ENCODE results near the gene IGSF6.

The IGSF6 gene

DNA sequence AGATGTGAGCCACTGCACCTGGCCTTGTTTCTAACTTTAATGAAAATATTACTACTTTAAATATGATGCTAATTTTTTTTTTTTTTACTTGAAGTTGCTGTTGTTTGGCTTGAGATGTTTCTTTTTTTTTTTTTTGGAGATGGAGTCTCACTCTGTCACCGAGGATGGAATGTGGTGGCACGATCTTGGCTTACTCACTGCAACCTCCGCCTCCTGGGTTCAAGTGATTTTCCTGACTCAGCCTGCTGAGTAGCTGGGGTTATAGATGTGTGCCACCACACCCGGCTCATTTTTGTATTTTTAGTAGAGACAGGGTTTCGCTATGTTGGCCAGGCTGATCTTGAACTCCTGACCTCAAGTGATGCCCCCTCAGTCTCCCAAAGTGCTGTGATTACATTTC lies 23.6 kb downstream of the IGSF6 start:
- peaks cover 14% of the 10 kb centered on the region for H3K9me3 ChIP-seq (ENCODE audit: control insufficient read depth, insufficient read depth, low read depth, low read length)
- no peaks in the 10 kb centered on the region for H3K27me3 ChIP-seq (ENCODE audit: control insufficient read depth, insufficient read depth, low read length)
- no peaks in the 10 kb centered on the region for H3K4me1 ChIP-seq (ENCODE audit: control insufficient read depth, insufficient read depth, low read length)
- H3K27ac ChIP-seq (ENCODE audit: low read depth, low read length): no peak overlapping the region
- no peak overlapping the region for H3K4me3 ChIP-seq (ENCODE audit: low read depth, low read length)
- peaks cover 40% of the 10 kb centered on the region for H3K36me3 ChIP-seq (ENCODE audit: control insufficient read depth, insufficient read depth, low read length)
- H3K9ac ChIP-seq (ENCODE audit: low read length): no peak overlapping the region

DNA sequence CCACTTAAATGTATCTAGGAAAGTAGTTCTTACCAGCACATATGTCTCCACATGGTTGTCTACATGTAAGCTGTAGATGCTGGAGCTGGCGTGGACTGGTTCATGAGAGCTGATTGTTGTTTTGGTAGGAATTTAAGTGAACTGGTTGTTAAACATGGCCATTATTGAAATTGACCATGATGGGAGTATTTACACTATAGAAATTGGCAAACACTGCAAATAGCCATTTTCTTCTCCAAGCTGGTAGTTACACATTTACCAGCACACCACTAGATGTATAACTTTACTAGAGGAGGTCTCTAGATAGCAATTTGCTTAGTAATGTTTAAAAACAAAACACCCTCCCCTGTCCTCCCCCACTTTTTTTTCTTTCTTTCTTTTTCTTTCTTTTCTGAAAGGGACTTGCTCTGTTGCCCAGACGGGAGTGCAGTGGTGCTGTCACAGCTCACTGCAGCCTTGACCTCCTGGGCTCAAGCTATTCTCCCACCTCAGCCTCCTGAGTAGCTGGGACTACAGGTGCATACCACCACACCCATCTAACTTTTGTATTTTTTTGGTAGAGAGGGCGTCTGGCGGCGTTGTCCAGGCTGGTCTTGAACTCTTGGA lies 24.2 kb downstream of the IGSF6 start:
- Histone ChIP-seq H3K4me1 (ENCODE audit: control insufficient read depth, insufficient read depth, low read length) (no peaks in the 10 kb centered on the region), H3K27ac (ENCODE audit: low read depth, low read length) (no peak overlapping the region), H3K27me3 (ENCODE audit: control insufficient read depth, insufficient read depth, low read length) (no peaks in the 10 kb centered on the region), H3K9ac (ENCODE audit: low read length) (no peak overlapping the region), H3K9me3 (ENCODE audit: control insufficient read depth, insufficient read depth, low read depth, low read length) (peaks cover 14% of the 10 kb centered on the region), H3K4me3 (ENCODE audit: low read depth, low read length) (no peak overlapping the region), H3K36me3 (ENCODE audit: control insufficient read depth, insufficient read depth, low read length) (peaks cover 40% of the 10 kb centered on the region)

DNA sequence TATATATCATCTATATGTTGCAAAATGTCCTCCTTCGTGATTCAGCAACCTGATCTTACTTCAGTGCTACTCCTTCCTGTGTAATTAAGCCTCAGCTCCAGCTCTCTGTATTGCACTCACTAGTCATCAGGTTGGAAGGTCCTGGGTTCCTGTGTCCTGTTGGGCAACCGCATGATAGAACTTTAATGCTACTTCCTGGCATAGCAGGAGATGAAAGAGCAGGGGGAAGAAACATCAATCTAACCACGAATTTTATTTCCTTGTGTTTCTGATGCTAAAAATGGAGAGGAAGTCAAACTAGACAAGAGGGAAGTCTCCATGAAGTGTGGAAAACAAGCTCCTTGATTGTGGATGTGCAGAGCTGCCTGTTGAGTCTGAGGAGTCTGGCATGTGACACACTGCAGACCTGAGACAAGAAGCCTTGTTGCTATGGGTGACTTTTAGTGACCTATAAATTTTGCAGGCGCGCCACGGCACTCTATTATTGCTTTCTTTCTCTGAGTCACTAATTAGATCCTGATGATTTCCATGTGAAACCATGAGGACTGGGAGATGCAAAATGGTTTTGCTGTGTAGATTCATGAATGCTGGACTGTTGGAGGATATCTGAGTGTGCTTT lies 25.6 kb downstream of the IGSF6 start:
- H3K9ac ChIP-seq (ENCODE audit: low read length): no peak overlapping the region
- no peaks in the 10 kb centered on the region for H3K4me1 ChIP-seq (ENCODE audit: control insufficient read depth, insufficient read depth, low read length)
- H3K9me3 ChIP-seq (ENCODE audit: control insufficient read depth, insufficient read depth, low read depth, low read length): peaks cover 14% of the 10 kb centered on the region
- no peak overlapping the region for H3K4me3 ChIP-seq (ENCODE audit: low read depth, low read length)
- H3K27ac ChIP-seq (ENCODE audit: low read depth, low read length): no peak overlapping the region
- H3K36me3 ChIP-seq (ENCODE audit: control insufficient read depth, insufficient read depth, low read length): peaks cover 45% of the 10 kb centered on the region
- no peaks in the 10 kb centered on the region for H3K27me3 ChIP-seq (ENCODE audit: control insufficient read depth, insufficient read depth, low read length)

DNA sequence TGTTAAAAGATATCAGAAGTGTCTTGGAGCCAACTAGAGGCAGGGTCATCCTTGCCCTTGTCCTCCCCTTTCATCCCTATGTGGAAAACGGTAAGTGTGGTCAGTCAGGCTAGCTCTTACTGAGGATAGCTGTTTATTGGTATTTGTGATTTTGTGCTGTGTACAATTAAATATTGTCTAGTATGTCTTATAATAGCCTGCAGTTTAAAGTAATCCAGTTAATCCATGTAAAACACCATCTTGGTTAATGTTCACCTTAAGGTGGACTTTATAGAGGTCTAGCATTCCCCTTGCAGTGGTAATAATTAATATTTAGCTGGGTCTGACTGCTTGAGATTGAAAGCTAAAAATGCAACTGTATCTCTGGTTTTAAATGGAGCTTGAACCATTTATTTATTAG lies 27.4 kb downstream of the IGSF6 start:
- Histone ChIP-seq H3K4me3 (ENCODE audit: low read depth, low read length) (no peak overlapping the region), H3K36me3 (ENCODE audit: control insufficient read depth, insufficient read depth, low read length) (peaks cover 45% of the 10 kb centered on the region), H3K27me3 (ENCODE audit: control insufficient read depth, insufficient read depth, low read length) (no peaks in the 10 kb centered on the region), H3K9ac (ENCODE audit: low read length) (no peak overlapping the region), H3K9me3 (ENCODE audit: control insufficient read depth, insufficient read depth, low read depth, low read length) (peaks cover 11% of the 10 kb centered on the region), H3K27ac (ENCODE audit: low read depth, low read length) (no peak overlapping the region), H3K4me1 (ENCODE audit: control insufficient read depth, insufficient read depth, low read length) (no peaks in the 10 kb centered on the region)

DNA sequence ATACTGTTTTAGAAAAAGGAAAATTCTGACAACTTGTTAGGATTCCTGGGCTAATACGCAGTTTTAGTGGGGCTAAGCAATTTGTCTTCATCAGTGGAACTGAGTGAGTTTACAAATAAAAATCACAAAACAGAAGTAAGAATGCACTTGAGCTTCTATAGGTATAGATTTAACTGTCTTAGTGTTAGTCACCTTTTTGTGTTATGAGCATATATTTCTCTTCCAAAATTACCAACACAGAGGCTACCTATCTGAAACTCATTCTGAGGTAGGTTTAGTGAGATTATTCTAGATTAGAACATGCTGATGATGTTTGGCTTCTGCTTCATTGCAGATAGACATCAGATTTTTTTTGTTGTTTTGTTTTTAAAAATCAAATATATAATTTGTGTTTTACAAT lies 29.9 kb downstream of the IGSF6 start:
- H3K4me1 ChIP-seq (ENCODE audit: control insufficient read depth, insufficient read depth, low read length): no peaks in the 10 kb centered on the region
- H3K27ac ChIP-seq (ENCODE audit: low read depth, low read length): no peak overlapping the region
- H3K9ac ChIP-seq (ENCODE audit: low read length): no peak overlapping the region
- peaks cover 28% of the 10 kb centered on the region for H3K36me3 ChIP-seq (ENCODE audit: control insufficient read depth, insufficient read depth, low read length)
- no peak overlapping the region for H3K4me3 ChIP-seq (ENCODE audit: low read depth, low read length)
- H3K27me3 ChIP-seq (ENCODE audit: control insufficient read depth, insufficient read depth, low read length): no peaks in the 10 kb centered on the region
- no peaks in the 10 kb centered on the region for H3K9me3 ChIP-seq (ENCODE audit: control insufficient read depth, insufficient read depth, low read depth, low read length)

DNA sequence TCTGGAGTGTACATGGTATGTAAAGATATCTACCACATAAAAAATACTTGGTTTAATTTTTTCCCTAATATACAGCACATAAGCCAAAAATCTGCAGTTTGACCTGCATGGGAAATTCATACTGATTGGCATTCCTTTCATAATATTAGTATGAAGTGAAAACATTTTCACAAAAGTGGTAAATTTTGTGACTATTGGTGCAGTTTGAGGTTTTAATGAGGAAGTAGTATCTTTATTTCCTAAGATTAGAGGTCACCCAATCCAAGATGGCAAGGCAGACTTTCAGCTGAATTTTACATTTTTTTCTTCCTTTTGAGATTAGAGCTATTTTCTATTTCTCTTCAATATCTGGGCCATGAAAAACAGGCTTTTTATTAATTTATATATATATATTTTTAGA lies 31.8 kb downstream of the IGSF6 start:
- H3K27me3 ChIP-seq (ENCODE audit: control insufficient read depth, insufficient read depth, low read length): no peaks in the 10 kb centered on the region
- H3K4me3 ChIP-seq (ENCODE audit: low read depth, low read length): no peak overlapping the region
- peaks cover 18% of the 10 kb centered on the region for H3K36me3 ChIP-seq (ENCODE audit: control insufficient read depth, insufficient read depth, low read length)
- H3K27ac ChIP-seq (ENCODE audit: low read depth, low read length): no peak overlapping the region
- no peak overlapping the region for H3K9ac ChIP-seq (ENCODE audit: low read length)
- no peaks in the 10 kb centered on the region for H3K4me1 ChIP-seq (ENCODE audit: control insufficient read depth, insufficient read depth, low read length)
- no peaks in the 10 kb centered on the region for H3K9me3 ChIP-seq (ENCODE audit: control insufficient read depth, insufficient read depth, low read depth, low read length)

DNA sequence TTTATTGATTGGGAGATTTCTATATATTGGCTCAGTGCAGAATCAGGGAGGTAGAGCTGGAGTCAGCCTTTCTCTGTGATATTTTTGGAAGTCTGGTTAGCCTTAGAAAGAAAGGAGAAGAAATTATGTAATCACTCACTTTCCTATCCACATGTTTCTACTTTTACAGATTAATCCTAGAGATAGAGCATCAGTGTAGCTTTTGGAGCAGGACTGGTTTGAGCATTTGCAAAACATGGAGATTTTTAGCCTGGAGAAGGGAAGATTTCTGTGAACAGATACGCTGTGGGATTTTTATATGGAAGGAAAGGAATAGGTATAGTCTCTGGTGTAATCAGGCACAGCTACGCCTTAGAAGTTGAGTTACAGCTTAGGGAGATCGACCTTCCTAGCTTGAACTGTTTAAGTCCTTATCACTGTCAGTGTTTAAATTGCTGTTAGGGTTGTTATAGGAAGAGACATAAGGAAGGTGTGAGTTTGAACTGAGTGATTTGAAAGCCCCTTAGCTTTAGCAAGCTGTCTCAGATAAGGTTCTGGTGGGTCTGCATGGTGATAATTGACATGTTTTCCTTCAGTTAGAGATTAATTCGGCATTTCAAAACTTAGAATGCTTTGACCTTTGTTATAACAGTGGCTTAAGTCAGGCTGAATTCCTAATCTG lies 32.5 kb downstream of the IGSF6 start:
- no peaks in the 10 kb centered on the region for H3K9me3 ChIP-seq (ENCODE audit: control insufficient read depth, insufficient read depth, low read depth, low read length)
- H3K4me1 ChIP-seq (ENCODE audit: control insufficient read depth, insufficient read depth, low read length): no peaks in the 10 kb centered on the region
- no peak overlapping the region for H3K27ac ChIP-seq (ENCODE audit: low read depth, low read length)
- no peak overlapping the region for H3K9ac ChIP-seq (ENCODE audit: low read length)
- no peaks in the 10 kb centered on the region for H3K27me3 ChIP-seq (ENCODE audit: control insufficient read depth, insufficient read depth, low read length)
- peaks cover 12% of the 10 kb centered on the region for H3K36me3 ChIP-seq (ENCODE audit: control insufficient read depth, insufficient read depth, low read length)
- no peak overlapping the region for H3K4me3 ChIP-seq (ENCODE audit: low read depth, low read length)

DNA sequence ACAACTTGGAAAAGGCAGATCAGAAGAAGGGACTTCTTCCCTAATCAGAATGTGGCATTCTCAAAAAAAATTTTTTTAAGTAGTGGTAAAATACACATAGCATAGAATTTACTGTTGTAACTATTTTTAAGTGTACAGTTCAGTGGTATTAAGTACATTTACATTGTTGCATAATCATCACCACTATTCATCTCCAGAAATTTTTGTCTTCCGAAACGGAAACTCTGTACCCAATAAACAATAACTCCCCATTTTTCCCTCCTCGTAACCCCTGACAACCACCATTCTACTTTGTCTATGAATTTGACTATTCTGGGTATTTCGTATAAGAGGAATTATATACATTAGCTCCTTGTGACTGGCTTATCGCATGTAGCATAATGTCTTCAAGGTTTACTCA lies 34.1 kb downstream of the IGSF6 start:
- Histone ChIP-seq H3K4me3 (ENCODE audit: low read depth, low read length) (no peak overlapping the region), H3K27me3 (ENCODE audit: control insufficient read depth, insufficient read depth, low read length) (no peaks in the 10 kb centered on the region), H3K9ac (ENCODE audit: low read length) (no peak overlapping the region), H3K4me1 (ENCODE audit: control insufficient read depth, insufficient read depth, low read length) (no peaks in the 10 kb centered on the region), H3K27ac (ENCODE audit: low read depth, low read length) (no peak overlapping the region), H3K9me3 (ENCODE audit: control insufficient read depth, insufficient read depth, low read depth, low read length) (no peaks in the 10 kb centered on the region), H3K36me3 (ENCODE audit: control insufficient read depth, insufficient read depth, low read length) (peaks cover 8% of the 10 kb centered on the region; the same call in 1 of the 2 replicates)

DNA sequence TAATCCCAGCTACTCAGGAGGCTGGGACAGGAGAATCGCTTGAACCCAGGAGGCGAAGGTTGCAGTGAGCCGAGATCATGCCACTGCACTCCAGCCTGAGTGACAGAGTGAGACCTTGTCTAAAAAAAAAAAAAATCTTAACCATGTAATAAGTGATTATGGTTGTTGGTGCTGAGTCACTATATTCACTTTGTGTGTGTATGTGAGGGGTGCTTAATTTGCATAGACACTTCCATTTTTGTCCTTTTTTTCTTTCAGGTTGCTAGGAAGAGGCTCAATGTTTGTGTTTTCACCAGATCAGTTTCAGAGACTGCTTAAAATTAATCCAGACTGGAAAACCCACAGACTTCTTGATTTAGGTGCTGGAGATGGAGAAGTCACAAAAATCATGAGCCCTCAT lies 34.8 kb downstream of the IGSF6 start:
- no peaks in the 10 kb centered on the region for H3K9me3 ChIP-seq (ENCODE audit: control insufficient read depth, insufficient read depth, low read depth, low read length)
- H3K27ac ChIP-seq (ENCODE audit: low read depth, low read length): no peak overlapping the region
- peaks cover 6% of the 10 kb centered on the region; the same call in 1 of the 2 replicates for H3K36me3 ChIP-seq (ENCODE audit: control insufficient read depth, insufficient read depth, low read length)
- no peak overlapping the region for H3K4me3 ChIP-seq (ENCODE audit: low read depth, low read length)
- H3K27me3 ChIP-seq (ENCODE audit: control insufficient read depth, insufficient read depth, low read length): no peaks in the 10 kb centered on the region
- H3K4me1 ChIP-seq (ENCODE audit: control insufficient read depth, insufficient read depth, low read length): no peaks in the 10 kb centered on the region
- no peak overlapping the region for H3K9ac ChIP-seq (ENCODE audit: low read length)

DNA sequence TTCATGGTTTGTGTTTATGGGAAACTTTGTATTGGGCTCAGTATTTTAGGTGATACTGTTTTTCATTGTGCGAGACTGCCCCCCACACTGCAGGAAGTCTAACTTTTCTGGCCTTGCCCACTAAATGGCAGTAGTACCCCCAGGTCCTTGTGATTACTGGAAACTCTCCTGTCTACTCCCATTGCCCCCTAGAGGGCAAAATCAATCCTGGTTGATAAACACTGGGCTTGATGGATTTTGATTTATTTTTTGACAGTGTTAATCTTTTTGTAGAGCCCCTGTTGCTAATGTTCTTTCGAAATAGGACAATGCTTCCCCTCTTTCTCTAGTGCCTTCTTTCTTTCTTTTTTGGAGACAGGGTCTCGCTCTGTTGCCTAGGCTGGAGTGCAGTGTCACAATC lies 37.5 kb downstream of the IGSF6 start:
- Histone ChIP-seq H3K9ac (ENCODE audit: low read length) (no peak overlapping the region), H3K27ac (ENCODE audit: low read depth, low read length) (no peak overlapping the region), H3K4me1 (ENCODE audit: control insufficient read depth, insufficient read depth, low read length) (peaks cover 23% of the 10 kb centered on the region), H3K36me3 (ENCODE audit: control insufficient read depth, insufficient read depth, low read length) (peaks cover 4% of the 10 kb centered on the region; the same call in 1 of the 2 replicates), H3K4me3 (ENCODE audit: low read depth, low read length) (no peak overlapping the region), H3K27me3 (ENCODE audit: control insufficient read depth, insufficient read depth, low read length) (no peaks in the 10 kb centered on the region), H3K9me3 (ENCODE audit: control insufficient read depth, insufficient read depth, low read depth, low read length) (no peaks in the 10 kb centered on the region)

DNA sequence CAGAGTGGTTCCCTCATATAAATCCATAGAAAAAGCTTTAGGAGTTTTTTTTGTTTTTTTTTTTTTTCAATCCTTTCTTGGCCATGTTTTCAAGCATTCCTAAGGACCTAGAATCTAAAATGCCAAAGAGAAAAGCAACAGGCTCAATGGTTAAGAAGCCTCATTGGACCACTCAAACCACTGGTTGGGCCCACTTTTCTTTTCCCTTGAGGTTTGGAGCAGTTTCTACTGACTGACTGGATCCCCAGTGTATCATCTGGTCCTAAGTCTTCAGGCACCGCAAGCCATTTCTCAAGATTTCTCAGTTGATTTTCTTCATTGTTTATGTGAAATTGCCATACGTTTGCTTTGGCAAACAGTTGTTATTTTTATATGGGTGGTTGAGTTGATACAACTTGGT lies 38.6 kb downstream of the IGSF6 start:
- no peaks in the 10 kb centered on the region for H3K9me3 ChIP-seq (ENCODE audit: control insufficient read depth, insufficient read depth, low read depth, low read length)

More for the DNA sequence above, 38.6 kb downstream of the IGSF6 start:
- no peaks in the 10 kb centered on the region for H3K27me3 ChIP-seq (ENCODE audit: control insufficient read depth, insufficient read depth, low read length)
- H3K4me1 ChIP-seq (ENCODE audit: control insufficient read depth, insufficient read depth, low read length): peaks cover 34% of the 10 kb centered on the region
- no peak overlapping the region for H3K27ac ChIP-seq (ENCODE audit: low read depth, low read length)
- H3K4me3 ChIP-seq (ENCODE audit: low read depth, low read length): no peak overlapping the region
- peaks cover 4% of the 10 kb centered on the region; the same call in 1 of the 2 replicates for H3K36me3 ChIP-seq (ENCODE audit: control insufficient read depth, insufficient read depth, low read length)
- H3K9ac ChIP-seq (ENCODE audit: low read length): no peak overlapping the region
